ENCODE results near the gene DAAM1. TPM values are rescaled to one million over a fixed set of nuclear protein-coding genes. Genes with fewer than 3 reads are reported as not detected.

DAAM1 gene
- total RNA-seq, 1 donor from 2014 or later: 64.3 TPM

DNA sequence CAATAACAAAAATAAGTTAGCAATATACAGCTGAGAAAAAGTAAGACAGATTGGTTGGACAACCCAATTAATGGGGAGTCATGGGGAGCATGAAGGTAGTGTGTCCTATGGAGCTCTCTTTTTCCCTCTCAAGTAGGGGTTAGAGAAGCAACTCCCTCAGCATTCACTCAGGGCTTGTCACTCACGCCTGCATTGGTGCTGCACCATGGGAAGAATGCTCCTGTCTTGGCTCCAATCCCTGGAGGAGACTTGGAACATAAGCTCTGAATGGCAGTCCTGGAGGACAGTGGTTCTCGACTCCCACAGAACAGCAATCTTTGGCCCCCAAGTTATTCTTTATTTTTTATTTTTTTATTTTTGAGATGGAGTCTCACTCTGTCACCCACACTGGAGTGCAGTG is 113.8 kb downstream of the DAAM1 start:
- Mint-ChIP-seq H3K27me3 (no peaks in the 10 kb centered on the region), H3K4me3 (no peak overlapping the region), H3K27ac (no peak overlapping the region), H3K9me3 (no peaks in the 10 kb centered on the region), H3K4me1 (ENCODE audit: unreplicated experiment) (peaks cover 22% of the 10 kb centered on the region), H3K36me3 (peaks cover 4% of the 10 kb centered on the region)
- TF ChIP-seq, protein P1, sequence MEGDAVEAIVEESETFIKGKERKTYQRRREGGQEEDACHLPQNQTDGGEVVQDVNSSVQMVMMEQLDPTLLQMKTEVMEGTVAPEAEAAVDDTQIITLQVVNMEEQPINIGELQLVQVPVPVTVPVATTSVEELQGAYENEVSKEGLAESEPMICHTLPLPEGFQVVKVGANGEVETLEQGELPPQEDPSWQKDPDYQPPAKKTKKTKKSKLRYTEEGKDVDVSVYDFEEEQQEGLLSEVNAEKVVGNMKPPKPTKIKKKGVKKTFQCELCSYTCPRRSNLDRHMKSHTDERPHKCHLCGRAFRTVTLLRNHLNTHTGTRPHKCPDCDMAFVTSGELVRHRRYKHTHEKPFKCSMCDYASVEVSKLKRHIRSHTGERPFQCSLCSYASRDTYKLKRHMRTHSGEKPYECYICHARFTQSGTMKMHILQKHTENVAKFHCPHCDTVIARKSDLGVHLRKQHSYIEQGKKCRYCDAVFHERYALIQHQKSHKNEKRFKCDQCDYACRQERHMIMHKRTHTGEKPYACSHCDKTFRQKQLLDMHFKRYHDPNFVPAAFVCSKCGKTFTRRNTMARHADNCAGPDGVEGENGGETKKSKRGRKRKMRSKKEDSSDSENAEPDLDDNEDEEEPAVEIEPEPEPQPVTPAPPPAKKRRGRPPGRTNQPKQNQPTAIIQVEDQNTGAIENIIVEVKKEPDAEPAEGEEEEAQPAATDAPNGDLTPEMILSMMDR (conservative IDR thresholded peaks at IDR 0.05): no peak
- DNase-seq (ENCODE audit: extremely low spot score, unreplicated experiment): no peak

DNA sequence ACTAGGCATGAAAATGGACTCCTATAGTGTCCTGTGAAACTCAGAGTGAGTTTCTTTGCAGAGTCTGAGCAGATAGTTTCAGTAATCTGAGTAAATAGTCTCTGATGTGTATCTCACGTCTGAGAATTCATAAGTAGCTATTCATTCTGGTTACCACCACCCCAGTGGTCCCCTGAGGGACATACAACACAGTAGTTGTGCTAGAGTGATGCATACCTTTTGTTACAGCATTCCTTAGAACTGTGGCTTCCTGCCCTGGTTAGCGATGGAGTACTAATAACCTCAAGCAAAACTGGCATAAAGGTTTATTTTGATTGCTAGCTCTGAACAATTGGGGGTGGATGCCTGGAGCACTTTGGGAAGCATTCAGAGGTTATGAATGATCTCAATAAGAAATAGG is 114.7 kb downstream of the DAAM1 start:
- H3K27ac Mint-ChIP-seq: no peak overlapping the region
- no peak overlapping the region for H3K4me3 Mint-ChIP-seq
- DNase-seq (ENCODE audit: extremely low spot score, unreplicated experiment): no peak
- H3K4me1 Mint-ChIP-seq (ENCODE audit: unreplicated experiment): peaks cover 26% of the 10 kb centered on the region
- H3K36me3 Mint-ChIP-seq: peaks cover 7% of the 10 kb centered on the region
- TF ChIP-seq, protein P1 (conservative IDR thresholded peaks at IDR 0.05): no peak
- H3K9me3 Mint-ChIP-seq: no peaks in the 10 kb centered on the region
- H3K27me3 Mint-ChIP-seq: no peaks in the 10 kb centered on the region

DNA sequence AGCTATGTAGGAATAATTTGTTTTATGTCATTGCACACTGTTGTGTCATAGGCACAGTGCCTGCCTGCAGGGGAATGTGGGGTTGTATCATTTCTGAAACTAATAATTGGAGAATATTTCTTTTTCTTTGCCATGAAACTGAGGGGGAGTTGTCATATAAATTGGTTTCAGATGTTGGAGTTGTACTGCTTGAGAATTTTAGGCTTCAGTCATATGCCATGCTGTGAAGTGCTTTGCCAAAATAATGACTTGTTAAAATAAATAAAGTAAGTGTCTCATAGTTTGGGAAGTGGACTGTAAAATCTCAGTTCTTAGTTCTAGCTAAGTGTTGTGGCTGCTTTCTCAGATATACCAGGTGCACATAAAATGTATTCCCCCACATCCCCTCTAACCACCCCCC is 116.8 kb downstream of the DAAM1 start:
- no peak for DNase-seq (ENCODE audit: extremely low spot score, unreplicated experiment)
- peaks cover 31% of the 10 kb centered on the region for H3K4me1 Mint-ChIP-seq (ENCODE audit: unreplicated experiment)
- H3K27ac Mint-ChIP-seq: peak overlapping the region; percentile 43
- H3K27me3 Mint-ChIP-seq: no peaks in the 10 kb centered on the region
- H3K9me3 Mint-ChIP-seq: no peaks in the 10 kb centered on the region
- TF ChIP-seq, protein P1 (conservative IDR thresholded peaks at IDR 0.05): no peak
- H3K4me3 Mint-ChIP-seq: peak overlapping the region; percentile 14
- H3K36me3 Mint-ChIP-seq: peaks cover 7% of the 10 kb centered on the region

DNA sequence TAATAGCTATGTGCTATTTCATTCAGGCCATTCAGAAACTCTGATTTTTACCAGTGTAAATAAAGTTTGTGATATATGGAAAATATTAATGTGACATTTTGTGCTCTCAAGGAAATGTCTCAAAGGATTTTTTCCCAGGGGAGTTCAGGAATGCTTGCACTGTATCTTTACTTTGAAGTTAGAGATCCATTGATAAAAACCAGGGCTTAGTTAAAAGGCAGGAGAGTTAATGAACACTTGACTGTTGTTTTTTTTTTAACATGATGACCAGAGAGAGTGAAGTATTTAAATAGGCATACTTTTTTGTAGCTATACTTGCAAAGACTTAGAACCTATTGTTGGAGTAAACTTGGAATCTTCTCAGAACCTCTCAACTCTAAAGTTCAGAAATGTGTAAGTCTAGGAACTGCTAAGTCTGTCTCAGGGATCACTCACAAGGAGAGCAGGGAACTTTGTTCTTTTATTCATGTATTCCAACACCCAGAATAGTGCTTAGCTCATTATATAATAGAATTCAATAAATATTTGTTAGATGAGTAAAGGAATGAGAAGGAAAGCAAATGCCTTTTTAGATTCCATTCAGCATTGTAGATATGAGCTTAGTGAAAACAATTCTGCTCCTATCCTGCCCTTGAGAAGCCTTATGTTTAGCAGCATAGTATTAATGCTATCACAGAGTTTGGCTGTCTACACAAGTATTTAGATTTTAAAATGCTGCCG is 117.5 kb downstream of the DAAM1 start:
- Mint-ChIP-seq H3K27ac (peak overlapping the region; percentile 43), H3K4me3 (peak overlapping the region; percentile 54), H3K9me3 (no peaks in the 10 kb centered on the region), H3K36me3 (peaks cover 11% of the 10 kb centered on the region), H3K4me1 (ENCODE audit: unreplicated experiment) (peaks cover 36% of the 10 kb centered on the region), H3K27me3 (no peaks in the 10 kb centered on the region)
- no peak for DNase-seq (ENCODE audit: extremely low spot score, unreplicated experiment)
- TF ChIP-seq, protein P1 (conservative IDR thresholded peaks at IDR 0.05): no peak

DNA sequence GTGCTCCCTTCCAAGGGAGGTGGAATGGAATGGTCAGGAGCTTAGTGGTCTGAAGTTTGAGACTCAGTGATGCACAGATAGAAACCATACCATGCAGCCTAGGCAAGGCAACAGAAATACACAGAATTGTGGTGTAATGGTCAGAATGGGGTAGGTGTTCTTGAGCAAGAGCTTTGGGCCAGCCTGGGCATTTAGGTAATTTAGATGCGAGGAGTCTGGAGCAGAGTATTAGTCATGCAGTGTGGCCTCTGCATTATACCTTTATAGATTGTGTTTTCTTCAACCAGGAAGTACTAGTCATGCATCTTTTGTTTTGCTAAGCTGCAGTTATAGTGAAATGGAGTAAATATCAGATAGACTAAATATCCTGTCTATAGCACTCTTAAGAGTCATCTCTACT is 118.3 kb downstream of the DAAM1 start:
- TF ChIP-seq, protein P1 (conservative IDR thresholded peaks at IDR 0.05): no peak
- Mint-ChIP-seq H3K27ac (no peak overlapping the region), H3K27me3 (no peaks in the 10 kb centered on the region), H3K4me3 (no peak overlapping the region), H3K9me3 (no peaks in the 10 kb centered on the region), H3K36me3 (peaks cover 11% of the 10 kb centered on the region), H3K4me1 (ENCODE audit: unreplicated experiment) (peaks cover 36% of the 10 kb centered on the region)
- DNase-seq (ENCODE audit: extremely low spot score, unreplicated experiment): no peak
